GM12878 (cell line): ENCODE data around the gene IL27RA. TPM values are rescaled to one million over a fixed set of nuclear protein-coding genes. Genes with fewer than 3 reads are reported as not detected.

ENCODE experiments used
- ATAC-seq: fragments of 200-7000 bp; cut with Tn5 transposase; 3 replicates; pipeline ENCODE4 v1.9.1; 2020; ENCODE audit warnings: mild to moderate bottlenecking, moderate library complexity
- BruUV-seq: library from RNA; stranded (reverse); fragments of 400-500 nt; replicated peaks from 2 replicates; lab custom pipeline; 2021; lab: Mats Ljungman, UMichigan
- CTCF ChIA-PET: fragments of 300-600 bp; sonication (Branson Sonifier 250); formaldehyde crosslinking; extraction: SDS; loops from one replicate; lab custom pipeline; 2021; ENCODE audit warnings: inconsistent platforms; lab: Yijun Ruan, JAX
- POLR2A ChIA-PET: fragments of 350-600 bp; formaldehyde crosslinking; extraction: SDS; loops from one replicate; lab custom pipeline; 2021; ENCODE audit warnings: inconsistent platforms; lab: Charles Lee
- RAD21 ChIA-PET: fragments of 300-600 bp; sonication (Branson Sonifier 250); formaldehyde crosslinking; loops from one replicate; lab custom pipeline; 2023; ENCODE audit warnings: antibody characterized with exemption; ENCODE audit not compliant: unreplicated experiment; lab: Charles Lee
- SMC1A ChIA-PET: fragments of 300-600 bp; sonication (Branson Sonifier 250); formaldehyde crosslinking; loops from one replicate; lab custom pipeline; 2023; ENCODE audit not compliant: unreplicated experiment, uncharacterized antibody; lab: Charles Lee
- DNase-seq: peaks from one replicate; pipeline ENCODE4 v3.0.0-alpha.2; 2011; ENCODE audit warnings: low read depth, low spot score
- FAIRE-seq: peaks from 3 replicates; lab custom pipeline; 2011; peaks lifted over from hg19 to GRCh38; lab: Jason Lieb, UNC
- H2AFZ ChIP-seq: 2 replicates; pipeline ENCODE4 v1.6.0; 2011; ENCODE audit warnings: low read depth, low read length, control low read depth; ENCODE audit not compliant: control insufficient read depth
- H3K27ac ChIP-seq: 2 replicates; pipeline ENCODE4 v1.5.1; 2011; ENCODE audit warnings: control low read depth; ENCODE audit not compliant: control insufficient read depth, insufficient read depth
- H3K27me3 ChIP-seq, 2 experiments: replicated peaks in 1 of 2; 2 replicates each; pipeline versions ENCODE4 v1.6.0 to v1.6.1; 2011; ENCODE audit warnings: low read length in 1 of 2; ENCODE audit not compliant: control insufficient read depth in 2 of 2, insufficient read depth in 2 of 2
- H3K36me3 ChIP-seq, 2 experiments: 2 replicates each; pipeline ENCODE4 v1.5.1; 2011; ENCODE audit warnings: low read length in 1 of 2; ENCODE audit not compliant: control insufficient read depth in 2 of 2, insufficient read depth in 2 of 2
- H3K4me1 ChIP-seq: 2 replicates; pipeline ENCODE4 v1.6.1; 2011; ENCODE audit warnings: mild to moderate bottlenecking, low read length, moderate library complexity, mixed read lengths; ENCODE audit not compliant: control insufficient read depth, insufficient read depth
- H3K4me2 ChIP-seq: 2 replicates; pipeline ENCODE4 v1.6.0; 2011; ENCODE audit warnings: control low read depth; ENCODE audit not compliant: control insufficient read depth, insufficient read depth
- H3K4me3 ChIP-seq: fragments of 200-600 bp; sonication (generic); 2 replicates; pipeline ENCODE4 v1.5.1; 2016
- H3K79me2 ChIP-seq: 2 replicates; pipeline ENCODE4 v1.6.0; 2011; ENCODE audit warnings: low read length; ENCODE audit not compliant: control insufficient read depth, insufficient read depth
- H3K9ac ChIP-seq: 2 replicates; pipeline ENCODE4 v1.8.0; 2011; ENCODE audit warnings: low read length, control low read depth, mixed read lengths; ENCODE audit not compliant: control insufficient read depth, insufficient read depth
- H3K9me3 ChIP-seq: replicated peaks from 3 replicates; pipeline ENCODE4 v1.5.1; 2011; ENCODE audit warnings: mild to moderate bottlenecking, low read length; ENCODE audit not compliant: control insufficient read depth, insufficient read depth
- H4K20me1 ChIP-seq: 2 replicates; pipeline ENCODE4 v1.6.0; 2011; ENCODE audit not compliant: control insufficient read depth, insufficient read depth
- ASH2L ChIP-seq: fragments of 300-600, 200-600 bp; sonication (generic); IDR thresholded peaks from 2 replicates; pipeline ENCODE4 v1.6.1; 2017; ENCODE audit warnings: low read depth, mild to moderate bottlenecking, borderline replicate concordance
- CBFB ChIP-seq: IDR thresholded peaks from 2 replicates; pipeline ENCODE4 v1.6.1; 2016; ENCODE audit warnings: antibody characterized with exemption, low read depth
- EGR1 ChIP-seq, 2 experiments: IDR thresholded peaks; 1 replicate in 1 of 2; 2 replicates in 1 of 2; pipeline ENCODE4 v1.6.1; 2011 to 2012; ENCODE audit warnings: low read depth in 2 of 2, low read length in 2 of 2, borderline replicate concordance in 1 of 2, mild to moderate bottlenecking in 1 of 2, moderate library complexity in 1 of 2
- FOXM1 ChIP-seq: IDR thresholded peaks from 2 replicates; pipeline ENCODE4 v1.6.1; 2012; ENCODE audit warnings: low read depth, mild to moderate bottlenecking, inconsistent platforms, low read length, moderate library complexity
- KDM1A ChIP-seq: fragments of 200-600 bp; sonication (generic); IDR thresholded peaks from 2 replicates; pipeline ENCODE4 v1.6.1; 2016; ENCODE audit warnings: borderline replicate concordance
- PKNOX1 ChIP-seq: fragments of 450-650 bp; IDR thresholded peaks from 2 replicates; pipeline ENCODE4 v1.6.1; 2016; ENCODE audit warnings: mild to moderate bottlenecking
- SMC3 ChIP-seq: IDR thresholded peaks from 2 replicates; pipeline ENCODE4 v1.6.1; 2011; ENCODE audit warnings: low read length, improper control_type of control experiment, borderline replicate concordance
- SUPT20H ChIP-seq: IDR thresholded peaks from 2 replicates; pipeline ENCODE4 v1.6.1; 2011; ENCODE audit warnings: low read depth, mild to moderate bottlenecking, low read length, moderate library complexity, borderline replicate concordance; ENCODE audit not compliant: control insufficient read depth
- ZNF24 ChIP-seq: fragments of 450-650 bp; IDR thresholded peaks from 2 replicates; pipeline ENCODE4 v1.6.1; 2017; ENCODE audit warnings: antibody characterized with exemption, mild to moderate bottlenecking
- WGBS: methylation state at CpG from one replicate; pipeline ENCODE4 v1.1.6; 2016; ENCODE audit warnings: low lambda C conversion rate; ENCODE audit not compliant: insufficient replicate concordance, insufficient coverage; ENCODE audit errors: missing lambda C conversion rate; 5-methylcytosine and 5-hydroxymethylcytosine counted together
- in situ Hi-C: fragments of 300-500 bp; cut with MboI; formaldehyde crosslinking; loops from 9 replicates; pipeline ENCODE4 v1.14.3; 2018; ENCODE audit warnings: mixed read lengths
- intact Hi-C: fragments of 100-400 bp; cut with micrococcal nuclease; formaldehyde crosslinking; loops from one replicate; pipeline ENCODE4 v1.14.2; 2022; ENCODE audit not compliant: unreplicated experiment
- polyA plus RNA-seq, 11 experiments: library from polyadenylated mRNA; depleted of rRNA in 4 of 11; unstranded in 6 of 11; stranded (reverse) in 5 of 11; fragments of >200 nt; fragmentation: Nextera tagmentation in 4 of 11; fragmentation: Illumina TruSeq in 1 of 11; extraction: Ambion mirVana in 4 of 11; extraction: Trizol in 1 of 11; gene quantifications; 1 replicate in 1 of 11; 2 replicates in 10 of 11; pipeline versions ENCODE4 v1.2.1 to v1.2.3, GENCODE V29; 2011 to 2016; ENCODE audit warnings: inconsistent platforms in 2 of 11, missing spikeins in 2 of 11, low read depth in 1 of 11
- total RNA-seq, 4 experiments: library from RNA; depleted of rRNA in 3 of 4; stranded (reverse); fragments of >200 nt in 3 of 4; fragmentation: Illumina TruSeq in 1 of 4; extraction: Trizol in 1 of 4; gene quantifications; 2 replicates each; pipeline versions ENCODE4 v1.2.1 to v1.2.3, GENCODE V29; 2013 to 2021
- TF ChIP-seq, protein P1 (sequence below): fragments of 150-350 bp; IDR thresholded peaks from 2 replicates; pipeline ENCODE4 v1.6.1; 2016; ENCODE audit warnings: low read depth, low read length

Gene IL27RA
- total and polyA plus RNA-seq, 10 of the 15 experiments (the other 5 are each of a cell fraction or from before 2014, with no cell fraction given), result 8.4 to 63.5 (median 41.2) TPM

GRCh38 chr19:13997631-13997962, 34.0 kb upstream of the IL27RA start:
- FAIRE-seq, result no peak
- Histone ChIP-seq H3K4me2 (no peak overlapping the region), H3K4me1 (peaks cover 18% of the 10 kb centered on the region), H3K9ac (no peak overlapping the region), H3K9me3 (peaks cover 5% of the 10 kb centered on the region; the same call in 2 of the 3 replicates), H3K27ac (no peak overlapping the region), H4K20me1 (no peaks in the 10 kb centered on the region), H2AFZ (no peak overlapping the region), H3K79me2 (peaks cover 3% of the 10 kb centered on the region), H3K36me3 (no peaks in the 10 kb centered on the region; a peak in 2 of 4 replicates), H3K4me3 (no peak overlapping the region), H3K27me3 (no peaks in the 10 kb centered on the region)
- WGBS, result 92% methylated on average over 6 of the region's 6 CpGs
- in situ Hi-C loops, result no loop called here
- intact Hi-C loops, result no loop called here
- no peak for DNase-seq
- ChIA-PET RAD21 (no interaction called here), POLR2A (no interaction called here), SMC1A (interaction anchor here (1.9 kb wide), 1 partner anchor 27 kb away, joined by 5 read pairs; no protein-coding TSS in a partner anchor), CTCF (interaction anchor here (0.6 kb wide), 1 partner anchor 62 kb away, joined by 3 read pairs; no protein-coding TSS in a partner anchor)
- no peak for TF ChIP-seq ASH2L
- no peak for TF ChIP-seq SMC3
- no peak for TF ChIP-seq PKNOX1
- TF ChIP-seq ZNF24, result no peak
- TF ChIP-seq, protein P1, sequence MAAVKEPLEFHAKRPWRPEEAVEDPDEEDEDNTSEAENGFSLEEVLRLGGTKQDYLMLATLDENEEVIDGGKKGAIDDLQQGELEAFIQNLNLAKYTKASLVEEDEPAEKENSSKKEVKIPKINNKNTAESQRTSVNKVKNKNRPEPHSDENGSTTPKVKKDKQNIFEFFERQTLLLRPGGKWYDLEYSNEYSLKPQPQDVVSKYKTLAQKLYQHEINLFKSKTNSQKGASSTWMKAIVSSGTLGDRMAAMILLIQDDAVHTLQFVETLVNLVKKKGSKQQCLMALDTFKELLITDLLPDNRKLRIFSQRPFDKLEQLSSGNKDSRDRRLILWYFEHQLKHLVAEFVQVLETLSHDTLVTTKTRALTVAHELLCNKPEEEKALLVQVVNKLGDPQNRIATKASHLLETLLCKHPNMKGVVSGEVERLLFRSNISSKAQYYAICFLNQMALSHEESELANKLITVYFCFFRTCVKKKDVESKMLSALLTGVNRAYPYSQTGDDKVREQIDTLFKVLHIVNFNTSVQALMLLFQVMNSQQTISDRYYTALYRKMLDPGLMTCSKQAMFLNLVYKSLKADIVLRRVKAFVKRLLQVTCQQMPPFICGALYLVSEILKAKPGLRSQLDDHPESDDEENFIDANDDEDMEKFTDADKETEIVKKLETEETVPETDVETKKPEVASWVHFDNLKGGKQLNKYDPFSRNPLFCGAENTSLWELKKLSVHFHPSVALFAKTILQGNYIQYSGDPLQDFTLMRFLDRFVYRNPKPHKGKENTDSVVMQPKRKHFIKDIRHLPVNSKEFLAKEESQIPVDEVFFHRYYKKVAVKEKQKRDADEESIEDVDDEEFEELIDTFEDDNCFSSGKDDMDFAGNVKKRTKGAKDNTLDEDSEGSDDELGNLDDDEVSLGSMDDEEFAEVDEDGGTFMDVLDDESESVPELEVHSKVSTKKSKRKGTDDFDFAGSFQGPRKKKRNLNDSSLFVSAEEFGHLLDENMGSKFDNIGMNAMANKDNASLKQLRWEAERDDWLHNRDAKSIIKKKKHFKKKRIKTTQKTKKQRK, result no peak
- no peak for TF ChIP-seq SUPT20H
- TF ChIP-seq EGR1 (IDR thresholded peaks at IDR 0.05; ENCODE audit: borderline replicate concordance in 1 of 2, low read depth in 2 of 2, low read length in 2 of 2), result no peak
- no peak for TF ChIP-seq FOXM1
- no peak for TF ChIP-seq CBFB
- no peak for TF ChIP-seq KDM1A
- BruUV-seq, result no TSS peak
- ATAC-seq, result no peak
